ENCODE measurements around the gene ABCG1.

DNA sequence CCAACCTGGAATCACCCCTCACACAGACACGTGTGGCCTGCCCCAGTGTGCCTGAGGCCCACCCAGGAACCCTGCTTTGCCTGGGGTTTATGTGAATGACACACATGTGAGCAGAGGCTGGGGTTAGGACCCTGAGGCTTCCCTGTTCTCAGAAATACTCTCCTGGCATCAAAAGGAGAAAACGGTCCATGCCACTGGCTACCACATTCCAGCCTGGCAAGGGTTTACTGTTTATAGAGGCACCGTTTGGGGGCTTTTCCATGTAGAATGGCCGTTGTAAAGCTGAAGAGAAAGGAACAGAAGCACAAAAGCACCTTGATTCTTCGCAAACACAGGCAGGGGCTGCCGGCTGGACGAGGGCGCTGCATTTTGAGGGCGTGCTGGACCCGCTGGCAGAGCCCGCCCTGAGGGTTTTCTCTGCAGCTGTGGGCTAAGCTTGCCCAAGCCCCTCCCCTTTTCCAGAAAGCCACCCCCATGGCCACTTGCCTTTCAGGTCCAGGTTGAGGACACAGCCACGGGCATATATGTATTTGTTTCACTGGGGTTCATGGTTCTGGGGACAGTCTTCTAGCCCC, 83.2 kb downstream of the ABCG1 start:
- TF ChIP-seq POLR2A (IDR thresholded peaks at IDR 0.05; ENCODE audit: low read length) (no peak), TP53 (CRISPR knock-in tag; IDR thresholded peaks at IDR 0.05) (no peak), ESRRA (IDR thresholded peaks at IDR 0.05; ENCODE audit: borderline replicate concordance, low read length) (no peak), JUN (IDR thresholded peaks at IDR 0.05) (no peak)
- TF ChIP-seq, protein P1, sequence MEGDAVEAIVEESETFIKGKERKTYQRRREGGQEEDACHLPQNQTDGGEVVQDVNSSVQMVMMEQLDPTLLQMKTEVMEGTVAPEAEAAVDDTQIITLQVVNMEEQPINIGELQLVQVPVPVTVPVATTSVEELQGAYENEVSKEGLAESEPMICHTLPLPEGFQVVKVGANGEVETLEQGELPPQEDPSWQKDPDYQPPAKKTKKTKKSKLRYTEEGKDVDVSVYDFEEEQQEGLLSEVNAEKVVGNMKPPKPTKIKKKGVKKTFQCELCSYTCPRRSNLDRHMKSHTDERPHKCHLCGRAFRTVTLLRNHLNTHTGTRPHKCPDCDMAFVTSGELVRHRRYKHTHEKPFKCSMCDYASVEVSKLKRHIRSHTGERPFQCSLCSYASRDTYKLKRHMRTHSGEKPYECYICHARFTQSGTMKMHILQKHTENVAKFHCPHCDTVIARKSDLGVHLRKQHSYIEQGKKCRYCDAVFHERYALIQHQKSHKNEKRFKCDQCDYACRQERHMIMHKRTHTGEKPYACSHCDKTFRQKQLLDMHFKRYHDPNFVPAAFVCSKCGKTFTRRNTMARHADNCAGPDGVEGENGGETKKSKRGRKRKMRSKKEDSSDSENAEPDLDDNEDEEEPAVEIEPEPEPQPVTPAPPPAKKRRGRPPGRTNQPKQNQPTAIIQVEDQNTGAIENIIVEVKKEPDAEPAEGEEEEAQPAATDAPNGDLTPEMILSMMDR (IDR thresholded peaks at IDR 0.05): no peak
